Measurements from ENCODE around the gene HSPA13. TPM values are rescaled to one million over a fixed set of nuclear protein-coding genes. Genes with fewer than 3 reads are reported as not detected.

HSPA13 gene
- total RNA-seq, 6 experiments from 2014 or later = 7.2 to 17.0 (median 9.2) TPM

GRCh38 chr21:14383596-14384180, 742 bp upstream of the HSPA13 start:
- Histone ChIP-seq H3K27me3 (no peaks in the 10 kb centered on the region), H3K4me1 (peaks cover 0 to 22% (median 10%) of the 10 kb centered on the region in 4 donors), H3K9me3 (no peaks in the 10 kb centered on the region), H3K27ac (peak overlapping the region; percentile 61 to 81 (median 73)), H3K4me3 (peak overlapping the region; percentile 66 to 79 (median 75)), H3K36me3 (no peaks in the 10 kb centered on the region)
- no peak for TF ChIP-seq CTCF (IDR thresholded peaks at IDR 0.05)
- no peak for TF ChIP-seq POLR2A (IDR thresholded peaks at IDR 0.05)
- intact Hi-C loops (cut with DNase I) = no loop called here
- peak; percentile 54 to 67 (median 66) for ATAC-seq
- no peak for DNase-seq
- 4% methylated on average over 21 of the region's 21 CpGs for WGBS (ENCODE audit: insufficient coverage, low coverage, low lambda C conversion rate, missing lambda C conversion rate)

- DNase-seq (peak in 1 of 3 donors; percentile 18), ATAC-seq (peak in 1 of 4 donors; percentile 0)
- H3K4me1 ChIP-seq = peaks cover 0 to 22% (median 10%) of the 10 kb centered on the region in 4 donors
- H3K27me3 ChIP-seq = no peaks in the 10 kb centered on the region
- no peaks in the 10 kb centered on the region for H3K9me3 ChIP-seq
- 0% methylated on average over 4 of the region's 9 CpGs for WGBS (ENCODE audit: insufficient coverage, low coverage, low lambda C conversion rate, missing lambda C conversion rate)
- H3K4me3 ChIP-seq = peak overlapping the region; percentile 65 to 79 (median 75)
- TF ChIP-seq POLR2A (IDR thresholded peaks at IDR 0.05) = no peak
- peaks cover 0 to 7% (median 1%) of the 10 kb centered on the region in 4 donors for H3K36me3 ChIP-seq
- intact Hi-C loops (cut with DNase I) = no loop called here
- H3K27ac ChIP-seq = peak overlapping the region; percentile 48 to 73 (median 51)
Observed at GRCh38 chr21:14382486-14382834, 486 bp downstream of the HSPA13 start.

- H3K36me3 ChIP-seq = peaks cover 0 to 51% (median 17%) of the 10 kb centered on the region in 4 donors
- TF ChIP-seq POLR2A (IDR thresholded peaks at IDR 0.05) (no peak), CTCF (IDR thresholded peaks at IDR 0.05) (no peak)
- WGBS (ENCODE audit: insufficient coverage, low coverage, low lambda C conversion rate, missing lambda C conversion rate) = 100% methylated on average over 2 of the region's 2 CpGs
- no peaks in the 10 kb centered on the region for H3K9me3 ChIP-seq
- no peak overlapping the region for H3K27ac ChIP-seq
- DNase-seq = no peak
- no peak for ATAC-seq
- H3K4me3 ChIP-seq = no peak overlapping the region
- H3K4me1 ChIP-seq = peaks cover 0 to 16% (median 7%) of the 10 kb centered on the region in 4 donors
- intact Hi-C loops (cut with DNase I) = no loop called here
- H3K27me3 ChIP-seq = no peaks in the 10 kb centered on the region
Observed at GRCh38 chr21:14376854-14377253, 6.1 kb downstream of the HSPA13 start.

GRCh38 chr21:14366998-14367397, 15.9 kb downstream of the HSPA13 start:
- ATAC-seq = peak in 1 of 4 donors; percentile 27
- Histone ChIP-seq H3K27ac (no peak overlapping the region), H3K36me3 (no peaks in the 10 kb centered on the region), H3K4me1 (no peaks in the 10 kb centered on the region), H3K27me3 (peaks cover 0 to 3% of the 10 kb centered on the region in 2 donors), H3K4me3 (no peak overlapping the region), H3K9me3 (no peaks in the 10 kb centered on the region)
- DNase-seq = no peak
- WGBS (ENCODE audit: insufficient coverage, low coverage, low lambda C conversion rate, missing lambda C conversion rate) = 58% methylated on average over 3 of the region's 3 CpGs
- TF ChIP-seq CTCF (IDR thresholded peaks at IDR 0.05) = no peak
- intact Hi-C loops (cut with DNase I) = no loop called here

- Histone ChIP-seq H3K27me3 (peaks cover 0 to 3% of the 10 kb centered on the region in 2 donors), H3K9me3 (no peaks in the 10 kb centered on the region), H3K4me1 (no peaks in the 10 kb centered on the region), H3K4me3 (no peak overlapping the region), H3K27ac (no peak overlapping the region), H3K36me3 (no peaks in the 10 kb centered on the region)
- 40% methylated on average over 3 of the region's 3 CpGs for whole genome bisulfite sequencing (ENCODE audit: insufficient coverage, low coverage, low lambda C conversion rate, missing lambda C conversion rate)
- ATAC-seq = no peak
- intact Hi-C loops (cut with DNase I) = no loop called here
- no peak for DNase-seq
- no peak for TF ChIP-seq POLR2A (IDR thresholded peaks at IDR 0.05)
- no peak for TF ChIP-seq CTCF (IDR thresholded peaks at IDR 0.05)
Observed at GRCh38 chr21:14361958-14362357, 21.0 kb downstream of the HSPA13 start.

All from right lobe of liver (tissue), 6 donors.